Fibroblast of skin of right quadriceps (primary cell): ENCODE measurements around the gene PDCD7.
"Not testable (repeated sequence)": the region's sequence is repeated elsewhere in the genome, so short reads cannot be mapped to it uniquely, and the experiment has no call there.

Source experiments
- DNase-seq: peaks from one replicate; pipeline ENCODE4 v3.0.0-alpha.2; 2013

PDCD7 gene

DNA sequence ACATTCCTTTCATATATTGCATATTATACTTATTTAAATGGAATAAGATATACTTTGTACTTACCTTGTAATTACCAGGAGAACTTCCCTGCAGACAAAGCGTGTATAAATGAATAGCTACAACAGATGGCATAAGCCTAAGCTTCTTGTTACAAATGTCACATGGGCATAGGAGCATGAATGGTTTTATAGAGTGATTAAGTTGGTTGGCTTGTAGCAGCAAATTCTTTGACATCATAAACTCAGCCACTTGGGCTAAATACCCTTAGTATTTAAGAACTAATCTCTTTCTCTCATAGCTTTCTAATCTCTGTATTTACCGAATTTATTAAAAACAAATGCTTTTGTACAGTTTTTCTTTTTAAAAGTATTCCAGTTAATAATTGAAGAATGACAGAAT lies 18.5 kb downstream of the PDCD7 start, which contains the start of gene UBAP1L:
UBAP1L (minus strand) TSS at position 115 of the 400 bp plus-strand sequence. CDS start 8,985 bp downstream, outside the sequence.
- no peak for DNase-seq

GRCh38 chr15:65110676-65111292 lies 22.8 kb downstream of the PDCD7 start:
- DNase-seq = peak; percentile 19

DNA sequence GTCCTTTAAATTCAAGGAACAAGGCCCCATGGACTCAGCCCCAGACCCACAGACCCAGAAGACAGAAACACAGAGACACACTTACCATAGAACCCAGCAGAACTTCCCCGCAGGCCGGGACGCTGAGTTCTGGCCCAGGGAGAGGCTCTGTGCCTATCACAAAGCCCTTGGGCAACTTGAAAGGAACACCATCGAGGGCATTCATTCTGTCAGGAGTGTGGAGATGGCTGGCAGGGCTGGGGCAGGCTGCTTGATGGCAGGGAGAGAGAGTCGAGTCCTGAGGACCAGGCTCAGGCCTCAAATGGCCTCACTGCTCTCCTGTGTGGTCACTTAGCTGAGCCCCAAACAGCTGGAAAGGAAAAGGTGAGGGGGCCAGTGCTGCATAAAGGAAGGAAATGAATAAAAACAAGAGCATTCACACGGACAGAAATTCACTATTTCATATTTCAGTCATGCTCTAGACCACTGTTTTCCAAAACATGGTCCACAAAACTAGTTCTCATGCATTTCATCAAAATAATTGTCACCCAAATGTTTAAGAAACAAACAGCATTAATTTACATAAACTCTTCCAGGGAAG lies 27.5 kb downstream of the PDCD7 start:
- no peak for DNase-seq

GRCh38 chr15:65105038-65105437 lies 28.6 kb downstream of the PDCD7 start:
- DNase-seq = no peak

- DNase-seq = no peak
Observed at GRCh38 chr15:65102912-65103311, 30.7 kb downstream of the PDCD7 start.

GRCh38 chr15:65101891-65102708 lies 31.5 kb downstream of the PDCD7 start:
- DNase-seq = no peak

GRCh38 chr15:65101411-65101890 lies 32.2 kb downstream of the PDCD7 start:
- DNase-seq = peak; percentile 65

- no peak for DNase-seq
Observed at GRCh38 chr15:65100442-65100841, 33.2 kb downstream of the PDCD7 start.

DNA sequence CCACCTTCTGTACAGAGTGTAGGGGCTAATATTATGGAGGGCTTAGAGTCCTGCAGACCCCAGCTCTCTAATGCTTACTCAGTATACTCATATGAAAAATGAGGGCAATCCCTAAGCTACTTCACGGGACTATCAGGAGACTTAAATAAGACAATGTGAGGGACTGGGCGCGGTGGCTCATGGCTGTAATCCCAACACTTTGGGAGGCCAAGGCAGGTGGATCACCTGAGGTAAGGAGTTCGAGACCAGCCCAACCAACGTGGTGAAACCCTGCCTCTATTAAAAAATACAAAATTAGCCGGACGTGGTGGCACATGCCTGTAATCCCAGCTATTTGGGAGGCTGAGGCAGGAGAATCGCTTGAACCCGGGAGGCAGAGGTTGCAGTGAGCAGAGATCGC lies 33.8 kb downstream of the PDCD7 start:
- not testable (repeated sequence) for DNase-seq

- no peak for DNase-seq
Observed at GRCh38 chr15:65099336-65099735, 34.3 kb downstream of the PDCD7 start.

- DNase-seq = no peak
Observed at GRCh38 chr15:65097651-65098263, 35.9 kb downstream of the PDCD7 start.

DNA sequence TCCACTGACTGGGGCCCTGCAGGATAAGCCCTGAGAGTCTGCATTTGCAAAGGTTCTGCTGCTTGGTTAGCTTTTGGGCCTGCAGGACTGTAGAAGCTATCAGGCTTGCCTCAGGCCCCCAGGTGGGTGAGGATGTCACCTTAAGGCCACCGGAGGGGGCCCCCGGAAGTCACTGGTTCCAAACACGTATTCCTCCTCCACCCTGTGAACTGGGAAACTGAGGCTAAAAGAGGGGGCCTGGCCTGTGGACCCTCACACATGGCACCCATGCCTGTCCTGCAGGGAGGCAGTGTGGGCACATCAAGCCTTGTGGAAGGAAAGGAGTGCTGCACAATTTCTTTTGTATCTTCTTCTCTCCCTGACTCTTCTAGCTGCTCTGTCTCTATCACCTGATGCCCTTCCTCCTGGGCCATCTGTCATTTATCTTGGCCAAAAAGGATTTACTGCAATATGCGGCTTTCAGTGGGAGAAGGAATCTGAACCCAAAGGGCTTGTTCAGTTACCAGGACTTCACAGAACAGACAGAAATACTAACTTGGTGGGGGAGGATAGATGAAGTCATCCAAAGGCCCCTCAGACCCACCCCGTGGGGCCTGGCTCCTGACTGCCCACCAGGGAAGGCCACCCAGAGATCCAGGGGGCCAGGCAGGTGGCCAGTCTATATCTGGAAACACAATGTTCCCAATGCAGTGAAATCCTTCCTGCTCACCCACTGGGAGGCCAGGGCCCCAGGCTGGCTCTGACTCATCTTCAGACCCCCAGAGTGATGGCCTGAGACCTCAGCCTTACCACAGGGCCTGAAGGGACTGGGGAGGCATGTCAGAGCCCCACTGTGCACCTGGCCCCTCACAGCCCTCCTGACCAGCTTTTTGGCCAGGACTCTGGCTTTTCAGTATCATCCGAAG lies 36.9 kb downstream of the PDCD7 start:
- no peak for DNase-seq

DNA sequence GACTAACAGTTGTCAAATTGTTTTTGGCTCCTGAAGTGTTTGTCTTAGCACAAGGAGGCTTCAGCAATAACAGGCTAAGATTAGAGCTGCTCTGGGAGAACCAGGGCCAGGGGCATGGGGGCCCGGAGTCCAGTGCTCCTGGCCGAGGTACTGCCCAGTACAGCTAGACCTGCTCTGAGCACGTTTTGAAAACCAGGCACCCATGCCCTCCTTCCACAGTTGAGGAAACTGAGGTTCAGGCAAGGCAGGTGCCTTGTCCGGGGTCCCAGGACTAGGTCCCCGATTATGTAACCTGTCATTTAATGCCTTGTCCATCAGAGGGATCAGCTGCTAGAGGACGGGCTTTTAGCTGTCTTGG lies 37.9 kb downstream of the PDCD7 start:
- DNase-seq = no peak

DNA sequence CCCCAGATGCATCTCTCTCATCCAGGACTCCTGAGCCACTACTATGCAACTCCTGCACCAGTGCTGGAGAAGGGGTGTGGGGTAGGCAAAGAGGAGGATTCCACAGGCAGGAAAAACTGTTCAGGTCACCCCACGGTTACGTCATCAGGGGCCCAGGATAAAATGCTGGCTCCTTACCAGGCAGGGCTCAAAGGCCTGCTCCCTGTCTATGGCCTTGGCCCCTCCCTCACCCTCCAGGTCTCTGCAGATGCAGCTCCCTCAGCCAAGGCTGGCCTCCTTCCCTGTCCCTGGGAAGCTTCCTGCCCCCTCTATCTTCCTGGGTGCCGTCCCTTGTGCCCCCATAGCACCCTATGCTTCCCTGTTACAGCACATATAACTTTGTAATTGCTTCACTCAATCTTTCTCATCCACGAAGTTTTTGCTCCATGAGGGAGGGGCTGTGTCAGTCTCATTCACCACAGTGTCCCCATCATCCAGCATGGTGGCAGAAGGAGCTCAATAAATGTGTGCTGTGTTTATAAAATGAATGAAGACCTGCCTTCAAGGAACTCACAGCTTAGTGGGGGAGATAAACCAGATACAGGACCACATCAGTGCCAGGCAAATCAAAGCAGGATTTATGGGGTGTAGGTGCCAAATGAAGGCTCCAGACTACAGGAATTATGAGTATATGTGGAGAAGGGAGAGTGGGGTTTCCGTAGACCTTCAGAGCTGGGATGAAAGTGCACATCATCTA lies 38.4 kb downstream of the PDCD7 start:
- DNase-seq = no peak

DNA sequence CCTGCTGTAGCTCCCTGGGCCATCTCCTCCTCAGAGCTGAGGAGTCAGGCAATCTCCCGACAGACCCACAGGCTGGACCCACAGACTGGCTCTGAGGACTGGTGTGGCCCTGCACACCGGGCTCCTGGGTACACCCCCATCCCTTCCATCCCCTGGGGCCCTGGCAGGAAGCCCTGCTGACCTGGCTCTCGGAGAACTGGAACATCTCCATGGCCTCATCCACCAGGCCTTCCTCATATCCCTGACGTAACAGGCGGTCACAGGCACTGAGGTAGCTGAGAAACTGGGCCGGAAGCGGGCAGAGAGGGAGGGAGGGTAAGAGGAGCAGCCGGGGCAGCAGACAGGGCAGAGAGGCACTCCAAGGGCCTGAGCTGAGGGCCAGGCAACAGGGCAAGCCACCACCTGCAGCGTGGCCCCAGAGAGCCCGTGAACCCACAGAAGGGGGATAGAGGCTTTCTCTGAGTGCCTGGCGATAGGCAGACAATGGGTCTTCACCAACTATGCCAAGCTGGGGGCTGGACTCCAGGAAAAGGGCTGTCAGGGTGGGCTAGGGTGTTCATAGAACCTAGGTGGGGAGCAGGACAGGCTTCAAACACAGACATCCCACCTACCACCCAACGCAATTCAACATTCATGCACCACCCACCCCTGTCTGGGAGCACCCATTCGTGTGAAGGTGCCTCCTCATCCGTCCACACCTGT lies 39.2 kb downstream of the PDCD7 start:
- DNase-seq = no peak

DNA sequence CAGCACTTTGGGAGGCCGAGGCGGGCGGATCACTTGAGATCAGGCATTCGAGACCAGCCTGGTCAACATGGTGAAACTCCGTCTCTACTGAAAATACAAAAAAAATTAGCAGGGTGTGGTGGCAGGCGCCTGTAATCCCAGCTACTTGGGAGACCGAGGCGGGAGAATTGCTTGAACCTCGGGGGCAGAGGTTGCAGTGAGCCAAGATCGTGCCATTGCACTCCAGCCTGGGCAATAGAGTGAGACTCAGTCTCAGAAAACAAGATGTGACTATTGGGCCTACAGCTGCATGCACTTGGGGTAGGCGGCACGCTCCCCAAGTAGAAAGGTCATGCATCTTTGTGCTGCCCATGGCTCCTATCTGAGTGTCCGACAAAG lies 39.8 kb downstream of the PDCD7 start:
- DNase-seq = not testable (repeated sequence)

- DNase-seq = no peak
Observed at GRCh38 chr15:65092911-65093792, 40.5 kb downstream of the PDCD7 start.

- no peak for DNase-seq
Observed at GRCh38 chr15:65091946-65092770, 41.5 kb downstream of the PDCD7 start.

DNA sequence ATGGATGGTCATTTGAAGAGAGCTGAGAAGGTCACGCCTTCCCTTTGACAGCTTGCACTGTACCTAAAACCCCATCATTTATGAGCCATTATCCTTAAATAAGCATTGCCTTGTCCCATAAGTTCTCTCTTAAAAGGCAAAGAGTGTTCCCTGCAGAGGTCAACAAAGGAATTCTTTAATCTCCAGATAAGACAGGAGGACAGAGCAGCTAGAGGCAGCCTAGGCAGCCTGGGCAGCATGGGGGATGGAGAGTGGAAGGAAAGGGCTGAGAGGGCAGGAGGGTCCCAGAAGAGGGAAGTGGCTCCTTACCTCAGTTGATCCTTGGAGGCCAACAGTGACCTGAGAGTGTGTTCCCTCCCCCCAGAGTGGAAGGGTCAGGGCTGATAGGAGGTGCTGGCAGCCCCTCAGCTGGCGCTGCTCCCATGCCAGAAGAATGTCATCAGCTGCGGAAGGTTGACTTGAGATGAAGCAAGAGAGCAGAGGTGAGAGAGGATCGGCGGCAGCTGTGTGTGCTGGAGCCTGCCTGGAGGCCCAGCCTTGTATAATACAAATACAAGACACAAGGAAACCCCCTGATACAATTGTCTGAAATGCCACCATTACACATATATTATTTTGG lies 44.3 kb downstream of the PDCD7 start:
- no peak for DNase-seq
